HG03159 (cell line): Measurements from ENCODE around the gene TRIM2.

ENCODE experiments used
- ATAC-seq: cut with Tn5 transposase; IDR thresholded peaks from one replicate; pipeline ENCODE4 v1.9.1; 2021; ENCODE audit warnings: mild to moderate bottlenecking, moderate library complexity; ENCODE audit not compliant: unreplicated experiment

TRIM2 gene

GRCh38 chr4:153271820-153272219, 67.6 kb downstream of the TRIM2 start:
- no peak for ATAC-seq

DNA sequence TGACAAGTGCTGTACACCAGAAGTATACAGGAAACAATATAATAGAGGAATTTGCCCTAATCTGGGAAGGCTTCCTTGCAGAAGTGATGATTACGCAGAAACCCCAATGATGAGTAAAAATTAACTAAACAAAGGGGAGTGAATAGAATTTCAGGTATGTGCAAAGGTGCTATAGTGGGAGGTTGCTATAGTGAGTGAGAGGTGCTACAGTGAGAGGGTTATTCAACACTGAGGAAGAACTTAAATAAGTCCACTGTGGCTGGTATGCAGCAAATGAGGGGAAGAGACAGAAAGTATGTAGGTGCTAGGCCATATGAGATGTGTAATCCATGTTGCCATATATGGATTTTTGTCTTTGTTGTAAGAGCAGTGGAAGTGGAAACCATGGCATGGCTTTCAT, 69.5 kb downstream of the TRIM2 start:
- no peak for ATAC-seq

- no peak for ATAC-seq
Observed at GRCh38 chr4:153274967-153275366, 70.7 kb downstream of the TRIM2 start.

DNA sequence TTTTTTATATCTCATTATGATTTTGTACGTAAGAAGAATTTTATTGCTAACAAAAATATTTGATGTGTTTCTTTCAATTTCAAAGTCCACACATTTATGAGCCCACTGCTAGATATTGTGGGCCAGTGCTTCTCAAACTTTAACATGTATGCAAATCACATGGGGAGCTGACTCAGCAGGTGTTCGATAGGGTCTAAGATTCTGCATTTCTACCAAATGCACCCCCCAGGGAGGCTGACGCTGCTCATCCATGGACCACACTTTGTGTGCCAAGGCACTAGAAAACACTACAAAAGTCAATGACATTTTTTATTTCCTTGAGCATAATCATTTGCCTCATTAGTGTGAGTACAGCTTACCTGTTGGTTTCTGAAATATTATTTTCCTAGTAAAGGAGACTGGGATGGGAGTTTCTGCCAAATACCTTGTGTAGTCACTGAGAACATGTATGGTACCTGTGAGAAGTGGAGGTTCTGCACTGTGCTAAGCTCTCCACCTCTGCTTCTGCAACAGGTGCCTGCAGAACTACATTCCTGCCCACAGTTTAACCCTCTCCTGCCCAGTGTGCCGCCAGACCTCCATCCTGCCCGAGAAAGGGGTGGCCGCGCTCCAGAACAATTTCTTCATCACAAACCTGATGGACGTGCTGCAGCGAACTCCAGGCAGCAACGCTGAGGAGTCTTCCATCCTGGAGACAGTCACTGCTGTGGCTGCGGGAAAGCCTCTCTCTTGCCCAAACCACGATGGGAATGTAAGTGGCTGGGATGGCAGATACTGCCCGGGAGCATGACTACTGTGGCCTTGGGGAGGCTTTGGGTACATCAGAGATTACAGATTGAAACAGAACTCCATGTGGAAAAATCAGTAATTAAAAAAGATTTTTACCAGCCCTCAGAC, 71.4 kb downstream of the TRIM2 start:
- no peak for ATAC-seq

GRCh38 chr4:153276971-153277370, 72.7 kb downstream of the TRIM2 start:
- ATAC-seq: no peak

GRCh38 chr4:153281476-153281875, 77.2 kb downstream of the TRIM2 start:
- no peak for ATAC-seq

- ATAC-seq: no peak
Observed at GRCh38 chr4:153282023-153282422, 77.8 kb downstream of the TRIM2 start.

- ATAC-seq: no peak
Observed at GRCh38 chr4:153283260-153283659, 79.0 kb downstream of the TRIM2 start.

- no peak for ATAC-seq
Observed at GRCh38 chr4:153290134-153290533, 85.9 kb downstream of the TRIM2 start.

DNA sequence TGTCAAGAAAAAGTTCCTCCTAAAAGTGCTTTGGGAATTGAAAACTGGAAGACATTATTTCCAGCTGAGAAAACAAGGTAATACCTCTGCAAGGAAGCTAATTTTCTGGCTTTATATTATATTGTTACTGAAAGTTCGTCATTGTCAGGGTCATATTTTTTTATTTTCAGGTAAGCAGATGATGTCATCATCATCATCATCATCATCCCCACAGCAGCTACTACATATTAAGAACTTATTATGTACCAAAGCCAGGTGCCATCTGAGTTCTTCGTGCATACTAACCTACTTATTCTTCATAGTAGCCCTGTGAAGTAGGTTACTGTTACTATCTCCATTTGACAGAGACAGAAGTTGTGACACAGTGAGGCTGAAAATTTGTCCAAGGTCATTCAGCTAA, 87.3 kb downstream of the TRIM2 start:
- ATAC-seq: no peak

- ATAC-seq: no peak
Observed at GRCh38 chr4:153292897-153293741, 88.9 kb downstream of the TRIM2 start.

DNA sequence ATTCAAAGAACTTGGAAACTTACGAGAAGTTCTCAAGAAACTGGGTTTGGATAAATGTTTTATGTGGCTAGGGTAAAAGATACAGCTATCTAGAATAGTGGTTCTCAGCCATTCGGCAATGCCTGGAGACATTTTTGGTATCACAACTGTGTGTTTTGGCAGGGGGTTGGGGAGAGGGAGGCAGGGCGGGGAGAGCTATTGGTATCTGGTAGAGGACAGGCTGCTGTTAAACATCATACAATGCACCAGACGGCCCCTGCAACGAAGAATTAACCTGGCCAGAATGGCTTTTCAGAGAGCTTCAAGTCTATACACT, 89.5 kb downstream of the TRIM2 start:
- no peak for ATAC-seq

GRCh38 chr4:153294631-153295030, 90.4 kb downstream of the TRIM2 start:
- ATAC-seq: no peak

- ATAC-seq: no peak
Observed at GRCh38 chr4:153295131-153295755, 91.0 kb downstream of the TRIM2 start.

DNA sequence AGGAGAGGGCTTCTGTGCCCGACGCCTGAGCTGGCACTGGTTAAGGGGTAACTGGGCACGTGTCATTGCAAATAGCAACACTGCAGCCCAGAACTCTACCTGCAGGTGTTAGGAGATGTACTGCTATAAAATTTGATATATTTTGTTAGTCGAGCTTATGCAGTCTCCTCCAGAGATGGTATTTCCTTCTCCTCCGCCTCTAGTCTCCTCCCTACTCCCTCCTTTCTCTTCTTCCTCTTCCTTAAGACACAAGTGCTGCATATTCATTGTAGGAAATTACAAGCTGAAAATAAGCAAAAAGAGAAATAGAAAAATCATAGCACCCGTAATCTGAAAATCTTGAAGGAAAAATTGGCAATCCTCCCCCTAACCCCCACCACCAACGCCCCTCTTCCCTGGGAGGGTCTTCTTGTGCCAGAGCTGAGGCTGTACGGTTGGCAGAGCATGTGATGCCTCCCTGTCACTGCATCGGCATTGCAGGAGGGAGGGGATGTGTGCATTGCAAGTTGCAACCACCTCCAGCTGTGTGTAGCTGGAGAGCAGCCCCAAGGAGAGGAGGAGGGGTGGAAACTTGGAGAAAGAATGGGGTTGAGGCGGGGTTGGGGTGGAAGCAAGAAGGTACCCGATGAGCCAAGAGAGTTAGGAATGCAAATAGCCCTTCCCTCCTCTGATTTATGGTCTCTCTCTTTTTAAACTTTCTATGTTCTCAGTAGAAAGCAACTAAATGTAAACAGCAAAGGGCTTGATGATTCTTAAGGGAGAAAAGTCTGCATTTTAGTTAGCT, 92.0 kb downstream of the TRIM2 start:
- no peak for ATAC-seq

GRCh38 chr4:153297116-153297515, 92.9 kb downstream of the TRIM2 start:
- no peak for ATAC-seq

- ATAC-seq: no peak
Observed at GRCh38 chr4:153310793-153311192, 106.5 kb downstream of the TRIM2 start.

DNA sequence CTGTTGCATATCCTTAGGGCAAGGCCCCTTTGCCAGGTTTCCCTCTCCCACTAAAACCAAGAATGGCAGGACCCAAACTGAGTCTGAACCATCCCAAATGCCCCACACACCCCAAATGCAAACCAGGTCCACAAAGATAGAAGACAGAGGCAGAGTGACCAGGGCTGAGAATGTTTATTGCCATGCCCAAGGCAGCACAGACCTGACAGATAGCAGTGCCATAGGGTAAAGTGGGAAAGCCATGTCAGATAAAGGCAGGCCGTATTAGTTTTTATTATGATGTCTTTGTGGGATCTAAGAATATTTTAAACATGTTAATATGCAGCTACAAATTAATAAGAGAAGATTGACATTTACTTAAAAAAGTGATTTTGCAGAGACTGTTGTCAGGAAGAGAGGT, 110.7 kb downstream of the TRIM2 start:
- no peak for ATAC-seq

GRCh38 chr4:153318696-153319320, 114.6 kb downstream of the TRIM2 start:
- no peak for ATAC-seq

GRCh38 chr4:153322791-153323190, 118.5 kb downstream of the TRIM2 start:
- no peak for ATAC-seq
